ENCODE data around the gene PAFAH1B1. TPM values are rescaled to one million over a fixed set of nuclear protein-coding genes. Genes with fewer than 3 reads are reported as not detected.
"Not testable (repeated sequence)": the region's sequence is repeated elsewhere in the genome, so short reads cannot be mapped to it uniquely, and the experiment has no call there.

Gene PAFAH1B1
- total and polyA plus RNA-seq, 10 of the 15 experiments (the other 5 are each of a cell fraction or from before 2014, with no cell fraction given) = 28.9 to 107 (median 49.1) TPM

DNA sequence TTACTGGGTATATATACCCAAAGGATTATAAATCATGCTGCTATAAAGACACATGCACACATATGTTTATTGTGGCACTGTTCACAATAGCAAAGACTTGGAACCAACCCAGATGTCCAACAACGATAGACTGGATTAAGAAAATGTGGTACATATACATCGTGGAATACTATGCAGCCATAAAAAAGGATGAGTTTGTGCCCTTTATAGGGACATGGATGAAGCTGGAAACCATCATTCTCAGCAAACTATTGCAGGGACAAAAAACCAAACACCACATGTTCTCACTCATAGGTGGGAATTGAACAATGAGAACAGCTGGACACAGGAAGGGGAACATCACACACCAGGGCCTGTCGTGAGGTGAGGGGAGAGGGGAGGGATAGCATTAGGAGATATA is 59.5 kb downstream of the PAFAH1B1 start:
- FAIRE-seq; in situ Hi-C loops (cut with MboI); BruUV-seq (replicated peaks); H3K27ac ChIP-seq (ENCODE audit: control insufficient read depth, insufficient read depth); H3K4me3 ChIP-seq; H3K36me3 ChIP-seq (ENCODE audit: control insufficient read depth in 2 of 2, insufficient read depth in 2 of 2, low read length in 1 of 2); H2AFZ ChIP-seq (ENCODE audit: control insufficient read depth, low read depth, low read length); DNase-seq (ENCODE audit: low read depth, low spot score); POLR2A ChIA-PET; ATAC-seq; H3K4me2 ChIP-seq (ENCODE audit: control insufficient read depth, insufficient read depth); H3K27me3 ChIP-seq (replicated peaks in 1 of 2; ENCODE audit: control insufficient read depth in 2 of 2, insufficient read depth in 2 of 2, low read length in 1 of 2); H4K20me1 ChIP-seq (ENCODE audit: control insufficient read depth, insufficient read depth); H3K4me1 ChIP-seq (ENCODE audit: control insufficient read depth, insufficient read depth, low read length); H3K9ac ChIP-seq (ENCODE audit: control insufficient read depth, insufficient read depth, low read length); H3K9me3 ChIP-seq (replicated peaks; ENCODE audit: control insufficient read depth, insufficient read depth, low read length); intact Hi-C loops (cut with micrococcal nuclease; ENCODE audit: unreplicated experiment); H3K79me2 ChIP-seq (ENCODE audit: control insufficient read depth, insufficient read depth, low read length): not testable (repeated sequence)
- ChIA-PET CTCF (interaction anchor here (1.0 kb wide), 1 partner anchor 271 kb away, joined by 3 read pairs; no protein-coding TSS in a partner anchor), SMC1A (ENCODE audit: uncharacterized antibody, unreplicated experiment) (interaction anchor here (1.2 to 1.5 kb wide), 3 partner anchors 10 to 21 kb away, joined by 3 to 5 read pairs (median 5); no protein-coding TSS in a partner anchor), RAD21 (ENCODE audit: unreplicated experiment) (interaction anchor here (1.4 kb wide), 1 partner anchor 12 kb away, joined by 3 read pairs; no protein-coding TSS in a partner anchor)
- 100% methylated on average over 3 of the region's 3 CpGs for WGBS (ENCODE audit: insufficient coverage, insufficient replicate concordance, low lambda C conversion rate, missing lambda C conversion rate)

- Histone ChIP-seq H2AFZ (ENCODE audit: control insufficient read depth, low read depth, low read length) (no peak overlapping the region), H3K4me1 (ENCODE audit: control insufficient read depth, insufficient read depth, low read length) (no peaks in the 10 kb centered on the region), H3K4me2 (ENCODE audit: control insufficient read depth, insufficient read depth) (no peak overlapping the region), H3K27ac (ENCODE audit: control insufficient read depth, insufficient read depth) (no peak overlapping the region), H3K79me2 (ENCODE audit: control insufficient read depth, insufficient read depth, low read length) (peaks cover 28% of the 10 kb centered on the region), H4K20me1 (ENCODE audit: control insufficient read depth, insufficient read depth) (no peaks in the 10 kb centered on the region), H3K36me3 (ENCODE audit: control insufficient read depth in 2 of 2, insufficient read depth in 2 of 2, low read length in 1 of 2) (peaks cover 0 to 11% of the 10 kb centered on the region in 2 experiments; a peak in 2 of 4 replicates), H3K27me3 (replicated peaks in 1 of 2; ENCODE audit: control insufficient read depth in 2 of 2, insufficient read depth in 2 of 2, low read length in 1 of 2) (no peaks in the 10 kb centered on the region), H3K9me3 (replicated peaks; ENCODE audit: control insufficient read depth, insufficient read depth, low read length) (peaks cover 5% of the 10 kb centered on the region; the same call in 2 of the 3 replicates), H3K9ac (ENCODE audit: control insufficient read depth, insufficient read depth, low read length) (no peak overlapping the region), H3K4me3 (no peak overlapping the region)
- ChIA-PET POLR2A (interaction anchor here (0.6 kb wide), 1 partner anchor 20 kb away, joined by 4 read pairs; no protein-coding TSS in a partner anchor), CTCF (no interaction called here), SMC1A (ENCODE audit: uncharacterized antibody, unreplicated experiment) (interaction anchor here (0.6 to 1.0 kb wide), 2 partner anchors 20 to 75 kb away, joined by 3 read pairs; no protein-coding TSS in a partner anchor), RAD21 (ENCODE audit: unreplicated experiment) (no interaction called here)
- ATAC-seq = no peak
- intact Hi-C loops (cut with micrococcal nuclease; ENCODE audit: unreplicated experiment) (no loop called here), in situ Hi-C loops (cut with MboI) (no loop called here)
- no TSS peak for BruUV-seq (replicated peaks)
- 77% methylated on average over 7 of the region's 7 CpGs for WGBS (ENCODE audit: insufficient coverage, insufficient replicate concordance, low lambda C conversion rate, missing lambda C conversion rate)
- no peak for FAIRE-seq
- DNase-seq (ENCODE audit: low read depth, low spot score) = no peak
- TF ChIP-seq SMAD1 (IDR thresholded peaks at IDR 0.05; ENCODE audit: low read depth, partially characterized antibody) = no peak
- no peak for TF ChIP-seq KAT2A (conservative IDR thresholded peaks at IDR 0.05; ENCODE audit: control insufficient read depth, low read depth, low read length)
- TF ChIP-seq ZNF384 (IDR thresholded peaks at IDR 0.05; ENCODE audit: borderline replicate concordance, low read depth, low read length) = no peak
- TF ChIP-seq IRF5 (IDR thresholded peaks at IDR 0.05; ENCODE audit: borderline replicate concordance) = no peak
- TF ChIP-seq FOXM1 (IDR thresholded peaks at IDR 0.05; ENCODE audit: low read depth, low read length) = no peak
- TF ChIP-seq CREB1 (IDR thresholded peaks at IDR 0.05; ENCODE audit: low read depth) = no peak
- TF ChIP-seq ZNF24 (IDR thresholded peaks at IDR 0.05) = no peak
- TF ChIP-seq SUPT20H (IDR thresholded peaks at IDR 0.05; ENCODE audit: borderline replicate concordance, control insufficient read depth, low read depth, low read length) = no peak
- no peak for TF ChIP-seq CHD4 (IDR thresholded peaks at IDR 0.05)
- TF ChIP-seq, protein P1, sequence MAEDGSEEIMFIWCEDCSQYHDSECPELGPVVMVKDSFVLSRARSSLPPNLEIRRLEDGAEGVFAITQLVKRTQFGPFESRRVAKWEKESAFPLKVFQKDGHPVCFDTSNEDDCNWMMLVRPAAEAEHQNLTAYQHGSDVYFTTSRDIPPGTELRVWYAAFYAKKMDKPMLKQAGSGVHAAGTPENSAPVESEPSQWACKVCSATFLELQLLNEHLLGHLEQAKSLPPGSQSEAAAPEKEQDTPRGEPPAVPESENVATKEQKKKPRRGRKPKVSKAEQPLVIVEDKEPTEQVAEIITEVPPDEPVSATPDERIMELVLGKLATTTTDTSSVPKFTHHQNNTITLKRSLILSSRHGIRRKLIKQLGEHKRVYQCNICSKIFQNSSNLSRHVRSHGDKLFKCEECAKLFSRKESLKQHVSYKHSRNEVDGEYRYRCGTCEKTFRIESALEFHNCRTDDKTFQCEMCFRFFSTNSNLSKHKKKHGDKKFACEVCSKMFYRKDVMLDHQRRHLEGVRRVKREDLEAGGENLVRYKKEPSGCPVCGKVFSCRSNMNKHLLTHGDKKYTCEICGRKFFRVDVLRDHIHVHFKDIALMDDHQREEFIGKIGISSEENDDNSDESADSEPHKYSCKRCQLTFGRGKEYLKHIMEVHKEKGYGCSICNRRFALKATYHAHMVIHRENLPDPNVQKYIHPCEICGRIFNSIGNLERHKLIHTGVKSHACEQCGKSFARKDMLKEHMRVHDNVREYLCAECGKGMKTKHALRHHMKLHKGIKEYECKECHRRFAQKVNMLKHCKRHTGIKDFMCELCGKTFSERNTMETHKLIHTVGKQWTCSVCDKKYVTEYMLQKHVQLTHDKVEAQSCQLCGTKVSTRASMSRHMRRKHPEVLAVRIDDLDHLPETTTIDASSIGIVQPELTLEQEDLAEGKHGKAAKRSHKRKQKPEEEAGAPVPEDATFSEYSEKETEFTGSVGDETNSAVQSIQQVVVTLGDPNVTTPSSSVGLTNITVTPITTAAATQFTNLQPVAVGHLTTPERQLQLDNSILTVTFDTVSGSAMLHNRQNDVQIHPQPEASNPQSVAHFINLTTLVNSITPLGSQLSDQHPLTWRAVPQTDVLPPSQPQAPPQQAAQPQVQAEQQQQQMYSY (CRISPR knock-in tag; IDR thresholded peaks at IDR 0.05) = no peak
- TF ChIP-seq MTA3 (IDR thresholded peaks at IDR 0.05; ENCODE audit: borderline replicate concordance, low read length) = no peak
- no peak for TF ChIP-seq SREBF1 (IDR thresholded peaks at IDR 0.05; ENCODE audit: low read length)
Measured at GRCh38 chr17:2655546-2655945, 62.1 kb downstream of the PAFAH1B1 start.
